HepG2 (cell line): ENCODE measurements around the gene HARBI1. TPM values are rescaled to one million over a fixed set of nuclear protein-coding genes. Genes with fewer than 3 reads are reported as not detected.

Source experiments
- AHR ChIP-seq: IDR thresholded peaks from 2 replicates; pipeline ENCODE4 v1.6.1; 2018; ENCODE audit warnings: missing genetic modification reagents, missing compliant biosample characterization
- ATF5 ChIP-seq: sonication (generic); formaldehyde crosslinking; IDR thresholded peaks from 2 replicates; pipeline ENCODE4 v1.4.0; 2020; ENCODE audit warnings: mild to moderate bottlenecking, low read depth, missing genetic modification reagents
- DR1 ChIP-seq: sonication (generic); formaldehyde crosslinking; IDR thresholded peaks from 2 replicates; pipeline ENCODE4 v1.8.0; 2021; ENCODE audit warnings: mild to moderate bottlenecking, missing genetic modification reagents, inconsistent platforms
- ELF3 ChIP-seq: IDR thresholded peaks from 2 replicates; pipeline ENCODE4 v1.6.1; 2016; ENCODE audit warnings: missing genetic modification reagents, missing compliant biosample characterization
- HBP1 ChIP-seq: IDR thresholded peaks from 2 replicates; pipeline ENCODE4 v1.6.1; 2016; ENCODE audit warnings: low read depth, control low read depth
- HMG20A ChIP-seq: IDR thresholded peaks from 2 replicates; pipeline ENCODE4 v1.6.1; 2016; ENCODE audit warnings: borderline replicate concordance
- MEIS1 ChIP-seq: sonication (generic); formaldehyde crosslinking; IDR thresholded peaks from 2 replicates; pipeline ENCODE4 v1.9.0; 2021; ENCODE audit warnings: mild to moderate bottlenecking, missing genetic modification reagents, moderate library complexity, borderline replicate concordance
- NFIC ChIP-seq: IDR thresholded peaks from 2 replicates; pipeline ENCODE4 v1.6.1; 2012; ENCODE audit warnings: mild to moderate bottlenecking, low read length, inconsistent platforms
- PAF1 ChIP-seq: IDR thresholded peaks from 2 replicates; pipeline ENCODE4 v1.6.1; 2016; ENCODE audit warnings: missing genetic modification reagents, missing compliant biosample characterization
- PHF20 ChIP-seq: sonication (generic); formaldehyde crosslinking; IDR thresholded peaks from 2 replicates; pipeline ENCODE4 v1.5.0; 2020; ENCODE audit warnings: mild to moderate bottlenecking, missing genetic modification reagents
- RCOR2 ChIP-seq: IDR thresholded peaks from 2 replicates; pipeline ENCODE4 v1.6.1; 2016; ENCODE audit warnings: missing biosample characterization, missing genetic modification reagents
- RFX1 ChIP-seq: fragments of 450-650 bp; IDR thresholded peaks from 2 replicates; pipeline ENCODE4 v1.6.1; 2017
- RFXANK ChIP-seq: IDR thresholded peaks from 2 replicates; pipeline ENCODE4 v1.6.1; 2016
- STAT5B ChIP-seq: sonication (generic); formaldehyde crosslinking; IDR thresholded peaks from 2 replicates; pipeline ENCODE4 v1.4.0; 2020; ENCODE audit warnings: missing genetic modification reagents
- USF2 ChIP-seq, 2 experiments: sonication (generic) in 1 of 2; formaldehyde crosslinking in 1 of 2; IDR thresholded peaks; 2 replicates each; pipeline versions ENCODE4 v1.5.1 to v1.6.1; 2011 to 2020; ENCODE audit warnings: borderline replicate concordance in 1 of 2, low read depth in 1 of 2, low read length in 1 of 2, mild to moderate bottlenecking in 1 of 2, missing genetic modification reagents in 1 of 2, moderate library complexity in 1 of 2
- WIZ ChIP-seq: sonication (generic); formaldehyde crosslinking; IDR thresholded peaks from 2 replicates; pipeline ENCODE4 v1.5.1; 2020; ENCODE audit warnings: mild to moderate bottlenecking, missing genetic modification reagents
- ZBTB14 ChIP-seq: sonication (generic); formaldehyde crosslinking; IDR thresholded peaks from 2 replicates; pipeline ENCODE4 v1.4.0; 2020; ENCODE audit warnings: missing genetic modification reagents
- ZBTB26 ChIP-seq: IDR thresholded peaks from 2 replicates; pipeline ENCODE4 v1.6.1; 2016; ENCODE audit warnings: missing compliant biosample characterization, missing genetic modification reagents, borderline replicate concordance
- ZFY ChIP-seq: sonication (generic); formaldehyde crosslinking; IDR thresholded peaks from 2 replicates; pipeline ENCODE4 v1.4.0; 2020; ENCODE audit warnings: missing genetic modification reagents
- ZNF20 ChIP-seq: sonication (generic); formaldehyde crosslinking; IDR thresholded peaks from 2 replicates; pipeline ENCODE4 v1.4.0; 2020; ENCODE audit warnings: mild to moderate bottlenecking, moderate library complexity, missing genetic modification reagents
- ZNF296 ChIP-seq: sonication (generic); formaldehyde crosslinking; conservative IDR thresholded peaks from 2 replicates; pipeline ENCODE4 v1.5.0; 2020; ENCODE audit warnings: mild to moderate bottlenecking, missing genetic modification reagents
- ZNF468 ChIP-seq: sonication (generic); formaldehyde crosslinking; IDR thresholded peaks from 2 replicates; pipeline ENCODE4 v1.8.0; 2022; ENCODE audit warnings: mild to moderate bottlenecking, moderate library complexity, missing genetic modification reagents
- ZNF652 ChIP-seq: IDR thresholded peaks from 2 replicates; pipeline ENCODE4 v1.6.1; 2016; ENCODE audit warnings: low read depth, borderline replicate concordance
- ZSCAN25 ChIP-seq: sonication (generic); formaldehyde crosslinking; IDR thresholded peaks from 2 replicates; pipeline ENCODE4 v1.8.0; 2022; ENCODE audit warnings: mild to moderate bottlenecking, missing genetic modification reagents
- polyA plus RNA-seq, 8 experiments: library from polyadenylated mRNA; depleted of rRNA in 3 of 8; stranded (reverse) in 7 of 8; unstranded in 1 of 8; fragments of >200 nt; fragmentation: Illumina TruSeq in 4 of 8; extraction: Trizol in 4 of 8; gene quantifications; 2 replicates each; pipeline versions ENCODE4 v1.2.1 to v1.2.3, GENCODE V29; 2011 to 2016; ENCODE audit warnings: low read depth in 4 of 8, missing spikeins in 1 of 8, mixed read lengths in 1 of 8; ENCODE audit not compliant: insufficient read depth in 1 of 8
- total RNA-seq, 5 experiments: library from RNA; depleted of rRNA; stranded (reverse); fragments of >200 nt; fragmentation: Illumina TruSeq; extraction: Trizol; gene quantifications; 2 replicates each; pipeline ENCODE4 v1.2.3, GENCODE V29; 2016; ENCODE audit warnings: low read depth in 1 of 5

HARBI1 gene
- total and polyA plus RNA-seq, 2 of the 13 experiments (the other 11 are each of a cell fraction or from before 2014, with no cell fraction given), result 2.5 to 4.8 TPM

GRCh38 chr11:46554213-46555147 is 62.5 kb downstream of the HARBI1 start (continued):
- peak; percentile 94 for TF ChIP-seq HMG20A (CRISPR knock-in tag)
- no peak for TF ChIP-seq ZFY (CRISPR knock-in tag)
- TF ChIP-seq DR1 (CRISPR knock-in tag), result no peak
- no peak for TF ChIP-seq RFXANK (CRISPR knock-in tag)
- no peak for TF ChIP-seq WIZ (CRISPR knock-in tag)
- TF ChIP-seq ZNF296, result no peak
- no peak for TF ChIP-seq PAF1 (CRISPR knock-in tag)
- peak; percentile 76; the same call in 1 of the 2 replicates for TF ChIP-seq MEIS1
- no peak for TF ChIP-seq STAT5B (CRISPR knock-in tag)
- TF ChIP-seq ZNF20, result no peak
- TF ChIP-seq ZSCAN25 (CRISPR knock-in tag), result peak; percentile 50; the same call in 1 of the 2 replicates
- peak; percentile 50; the same call in 1 of the 2 replicates for TF ChIP-seq ZNF652 (CRISPR knock-in tag)
- TF ChIP-seq ZBTB26 (CRISPR knock-in tag), result no peak
- no peak for TF ChIP-seq AHR (CRISPR knock-in tag)
- no peak for TF ChIP-seq ATF5 (CRISPR knock-in tag)
- no peak for TF ChIP-seq ZNF468 (CRISPR knock-in tag)
- TF ChIP-seq USF2 (IDR thresholded peaks at IDR 0.05; ENCODE audit: low read depth, low read length), result no peak
- TF ChIP-seq USF2 (CRISPR knock-in tag; IDR thresholded peaks at IDR 0.05; ENCODE audit: borderline replicate concordance), result 0 out of 2 replicates have a peak, but pooled peaks have one; percentile 26
- no peak for TF ChIP-seq PHF20 (CRISPR knock-in tag)
- no peak for TF ChIP-seq HBP1
- TF ChIP-seq ELF3 (CRISPR knock-in tag), result peak; percentile 92
- TF ChIP-seq RCOR2 (CRISPR knock-in tag), result peak; percentile 96; the same call in 1 of the 2 replicates
- TF ChIP-seq NFIC, result peak; percentile 99
- TF ChIP-seq ZBTB14, result no peak
- no peak for TF ChIP-seq RFX1
